Small intestine (tissue), 7 donors: ENCODE measurements around the gene S100A6. TPM values are rescaled to one million over a fixed set of nuclear protein-coding genes. Genes with fewer than 3 reads are reported as not detected.

Experiments used
- DNase-seq, 2 donors: peaks; one replicate each; pipeline versions ENCODE4 v3.0.0 to v3.0.0-alpha.2; 2013
- FAIRE-seq: peaks from 2 replicates; lab custom pipeline; 2012; peaks lifted over from hg19 to GRCh38; lab: Jason Lieb, UNC
- H3K27ac ChIP-seq, 3 donors: one replicate each; pipeline ENCODE4 v1.5.1; 2013; ENCODE audit warnings: low read length in 2 of 3, mild to moderate bottlenecking in 2 of 3, control low read depth in 1 of 3, inconsistent platforms in 1 of 3, low read depth in 1 of 3, moderate library complexity in 1 of 3
- H3K27me3 ChIP-seq, 3 donors: one replicate each; pipeline ENCODE4 v1.6.1; 2013; ENCODE audit warnings: low read length in 3 of 3, inconsistent platforms in 1 of 3; ENCODE audit not compliant: control insufficient read depth in 3 of 3, insufficient read depth in 3 of 3
- H3K36me3 ChIP-seq, 3 donors: one replicate each; pipeline ENCODE4 v1.6.1; 2013; ENCODE audit warnings: low read length in 3 of 3, inconsistent platforms in 1 of 3, low read depth in 1 of 3, mild to moderate bottlenecking in 1 of 3, moderate library complexity in 1 of 3; ENCODE audit not compliant: control insufficient read depth in 3 of 3, insufficient read depth in 2 of 3
- H3K4me1 ChIP-seq, 3 donors: one replicate each; pipeline ENCODE4 v1.6.1; 2013; ENCODE audit warnings: low read length in 2 of 3, inconsistent platforms in 1 of 3, low read depth in 1 of 3, mild to moderate bottlenecking in 1 of 3, moderate library complexity in 1 of 3; ENCODE audit not compliant: control insufficient read depth in 3 of 3, insufficient read depth in 2 of 3
- H3K4me3 ChIP-seq, 3 donors: one replicate each; pipeline ENCODE4 v1.5.1; 2013; ENCODE audit warnings: low read length in 3 of 3, control low read depth in 1 of 3, inconsistent platforms in 1 of 3, low read depth in 1 of 3, mild to moderate bottlenecking in 1 of 3, moderate library complexity in 1 of 3
- H3K9me3 ChIP-seq, 2 donors: one replicate each; pipeline ENCODE4 v1.6.1; 2013; ENCODE audit warnings: low read depth in 1 of 2, low read length in 1 of 2; ENCODE audit not compliant: control insufficient read depth in 2 of 2, insufficient read depth in 1 of 2
- WGBS, 3 donors: extraction: QIAGEN DNeasy Blood & Tissue Kit; methylation state at CpG; one replicate each; pipeline ENCODE4 v1.1.7; 2013; 5-methylcytosine and 5-hydroxymethylcytosine counted together
- polyA plus RNA-seq, 4 donors: library from polyadenylated mRNA; stranded (reverse) in 3 of 4; unstranded in 1 of 4; fragments of 200-250 nt in 3 of 4; fragments of 120-200 nt in 1 of 4; gene quantifications; one replicate each; pipeline versions ENCODE4 v1.2.1 to v1.2.3, GENCODE V29; 2013
- donor health status: healthy with polysubstance abuse.
- donor health status: control.
- donor health status: control.
- donor health status: Bipolar disorder and iron deficiency.
- donor health status: healthy.

The S100A6 gene
- polyA plus RNA-seq, 4 donors: 313 to 4,929 (median 1,988) TPM

DNA sequence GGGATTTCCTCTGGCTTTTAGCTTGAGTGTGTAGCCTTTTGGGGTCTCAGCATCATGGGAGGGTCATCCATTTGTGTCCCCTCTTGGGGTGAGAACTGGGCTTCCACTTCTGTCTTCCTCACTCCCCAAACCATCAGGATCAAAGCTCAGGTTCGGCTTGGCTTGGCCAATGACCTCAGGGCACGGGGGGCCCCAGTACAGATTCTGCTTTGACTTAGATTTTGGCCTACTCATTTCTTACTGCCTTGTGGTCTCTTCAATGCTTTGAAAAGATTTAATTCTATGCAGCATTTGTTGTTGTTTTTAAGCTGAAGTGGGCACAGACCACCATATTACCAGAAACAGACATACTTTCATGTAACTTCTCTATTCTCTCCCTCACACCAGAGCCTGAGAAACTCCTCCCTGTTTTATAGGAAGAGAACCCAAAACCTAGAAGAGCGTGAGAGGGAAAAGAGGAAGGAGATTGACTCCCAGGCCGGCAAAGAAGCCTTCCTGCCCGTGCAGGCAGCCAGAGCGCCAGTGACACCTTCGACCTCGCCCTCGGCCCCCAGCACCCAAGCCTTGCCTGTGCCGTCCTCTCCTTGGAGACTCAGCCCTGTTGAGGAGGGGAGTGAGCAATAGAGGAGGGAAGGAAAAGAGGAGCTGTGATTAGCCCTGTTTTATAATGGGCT lies 15.2 kb upstream of the S100A6 start:
- DNase-seq (no peak), FAIRE-seq (no peak)
- Histone ChIP-seq H3K27ac (no peak overlapping the region), H3K27me3 (no peaks in the 10 kb centered on the region), H3K4me1 (peaks cover 0 to 26% (median 10%) of the 10 kb centered on the region in 3 donors), H3K9me3 (no peaks in the 10 kb centered on the region), H3K4me3 (no peak overlapping the region), H3K36me3 (no peaks in the 10 kb centered on the region)
- WGBS, 3 donors: 75 to 80% (median 77%) methylated on average over 10 of the region's 10 CpGs

DNA sequence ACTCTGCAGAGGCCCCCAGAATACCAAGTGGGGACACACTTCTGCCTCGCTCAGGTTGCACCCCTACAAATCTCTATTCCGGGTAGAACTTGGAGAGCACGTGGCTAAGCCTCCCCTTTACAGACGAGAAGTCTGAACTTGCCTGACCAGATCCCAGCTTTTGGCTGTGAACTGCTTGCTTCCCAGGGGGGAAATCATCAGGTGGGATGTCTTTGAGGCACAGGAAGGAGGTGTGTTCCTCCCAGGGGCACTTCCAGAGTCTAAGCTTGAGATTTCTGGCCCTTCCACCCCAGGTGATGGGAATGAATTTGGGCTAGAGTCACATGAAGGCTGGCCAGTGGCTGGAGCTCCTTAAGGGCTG lies 14.6 kb upstream of the S100A6 start:
- Histone ChIP-seq H3K36me3 (no peaks in the 10 kb centered on the region), H3K9me3 (no peaks in the 10 kb centered on the region), H3K4me1 (peaks cover 4 to 32% (median 10%) of the 10 kb centered on the region in 3 donors), H3K27me3 (no peaks in the 10 kb centered on the region), H3K27ac (no peak overlapping the region), H3K4me3 (no peak overlapping the region)
- WGBS, 3 donors: 89 to 100% (median 96%) methylated on average over 4 of the region's 4 CpGs
- no peak for FAIRE-seq
- no peak for DNase-seq

GRCh38 chr1:153549741-153550397 lies 14.1 kb upstream of the S100A6 start:
- Histone ChIP-seq H3K4me3 (no peak overlapping the region), H3K36me3 (no peaks in the 10 kb centered on the region), H3K9me3 (no peaks in the 10 kb centered on the region), H3K4me1 (peaks cover 6 to 37% (median 10%) of the 10 kb centered on the region in 3 donors), H3K27me3 (no peaks in the 10 kb centered on the region), H3K27ac (no peak overlapping the region)
- FAIRE-seq (no peak), DNase-seq (no peak)
- 77 to 87% (median 80%) methylated on average over 6 of the region's 6 CpGs for WGBS, 3 donors

- Histone ChIP-seq H3K27ac (peak within 1 kb of the TSS in 1 of 3 donors; percentile 47), H3K4me3 (no peak within 1 kb of the TSS), H3K9me3 (no peaks in the 10 kb centered on the region), H3K36me3 (no peaks in the 10 kb centered on the region), H3K27me3 (no peaks in the 10 kb centered on the region), H3K4me1 (peaks cover 11 to 46% (median 14%) of the 10 kb centered on the region in 3 donors)
- DNase-seq (peak; percentile 32 to 46), FAIRE-seq (no peak)
- 65 to 74% (median 65%) methylated on average over 14 of the region's 14 CpGs for WGBS, 3 donors
Measured at GRCh38 chr1:153548722-153549688, 13.2 kb upstream of the S100A6 start, which contains the start of gene S100A3. S100A3 (minus strand) TSS chr1:153549258; CDS start chr1:153548485, 773 bp downstream.

GRCh38 chr1:153547560-153548551 lies 12.1 kb upstream of the S100A6 start:
- H3K9me3 ChIP-seq: no peaks in the 10 kb centered on the region
- H3K36me3 ChIP-seq: no peaks in the 10 kb centered on the region
- H3K27ac ChIP-seq: no peak overlapping the region
- 84 to 88% (median 86%) methylated on average over 19 of the region's 19 CpGs for WGBS, 3 donors
- DNase-seq (no peak), FAIRE-seq (no peak)
- H3K4me3 ChIP-seq: no peak overlapping the region
- H3K4me1 ChIP-seq: peaks cover 11 to 46% (median 14%) of the 10 kb centered on the region in 3 donors
- no peaks in the 10 kb centered on the region for H3K27me3 ChIP-seq

DNA sequence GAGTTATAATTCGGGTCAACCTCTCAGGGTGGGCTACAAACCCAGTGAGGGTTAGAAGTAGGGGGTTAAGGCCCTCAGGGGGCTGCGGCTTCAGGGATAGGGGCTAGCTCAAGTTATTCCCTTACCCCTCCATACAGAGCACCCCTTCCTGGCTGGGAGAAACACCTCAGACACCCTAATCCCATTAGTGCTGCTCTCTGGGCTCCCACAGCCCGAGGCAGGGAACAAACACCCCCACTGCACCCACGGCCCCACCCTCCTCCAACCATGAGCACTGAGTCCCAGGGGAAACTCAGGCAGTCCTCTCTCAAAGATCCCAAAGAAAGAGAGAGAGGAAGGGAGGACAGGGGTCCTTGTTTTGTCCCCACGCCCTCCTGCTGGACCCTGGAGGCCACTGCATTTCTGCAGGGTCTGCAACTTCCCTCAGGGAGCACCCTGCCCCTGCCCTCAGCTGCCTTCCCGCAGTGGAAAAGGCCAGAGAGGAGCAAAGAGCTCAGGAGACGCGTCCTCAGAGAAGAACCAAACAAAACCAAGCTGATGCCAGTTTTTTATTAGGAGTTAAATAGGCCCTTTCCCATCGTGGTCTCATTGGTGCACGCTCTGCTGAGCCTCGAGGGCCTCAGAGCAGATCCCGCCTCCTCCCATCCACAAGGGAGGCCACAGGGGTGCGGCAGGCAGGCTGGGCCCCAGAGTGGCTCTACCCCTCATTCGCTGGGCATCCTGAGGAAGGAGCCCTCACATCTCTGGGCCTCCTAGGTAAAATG lies 11.2 kb upstream of the S100A6 start:
- peaks cover 11 to 46% (median 14%) of the 10 kb centered on the region in 3 donors for H3K4me1 ChIP-seq

GRCh38 chr1:153546371-153546770 lies 10.6 kb upstream of the S100A6 start:
- WGBS, 3 donors: 93 to 96% (median 95%) methylated on average over 8 of the region's 8 CpGs
- H3K4me1 ChIP-seq: peaks cover 11 to 46% (median 14%) of the 10 kb centered on the region in 3 donors
- no peak overlapping the region for H3K27ac ChIP-seq
- DNase-seq: no peak
- H3K27me3 ChIP-seq: no peaks in the 10 kb centered on the region
- no peaks in the 10 kb centered on the region for H3K9me3 ChIP-seq
- no peaks in the 10 kb centered on the region for H3K36me3 ChIP-seq
- no peak for FAIRE-seq
- H3K4me3 ChIP-seq: no peak overlapping the region

More for the DNA sequence above, 11.2 kb upstream of the S100A6 start:
- H3K27ac ChIP-seq: no peak overlapping the region
- no peaks in the 10 kb centered on the region for H3K27me3 ChIP-seq
- WGBS, 3 donors: 79 to 86% (median 81%) methylated on average over 14 of the region's 14 CpGs
- no peaks in the 10 kb centered on the region for H3K36me3 ChIP-seq
- no peaks in the 10 kb centered on the region for H3K9me3 ChIP-seq
- DNase-seq (no peak), FAIRE-seq (no peak)
- H3K4me3 ChIP-seq: no peak overlapping the region
